Mucosa of descending colon (tissue), 3 donors: ENCODE results near the gene PLA2G4D. TPM values are rescaled to one million over a fixed set of nuclear protein-coding genes. Genes with fewer than 3 reads are reported as not detected.

Experiments used
- ATAC-seq: fragments of 200-7000 bp; cut with Tn5 transposase; one replicate; pipeline ENCODE4 v1.9.1; 2020; ENCODE audit warnings: mild to moderate bottlenecking, moderate library complexity
- DNase-seq, 3 donors: peaks; one replicate each; pipeline ENCODE4 v3.0.0-alpha.2; 2020
- H3K36me3 ChIP-seq: fragments of 200-600 bp; one replicate; pipeline ENCODE4 v1.8.0; 2021; ENCODE audit warnings: low read depth, mild to moderate bottlenecking
- H3K4me1 ChIP-seq: fragments of 200-600 bp; one replicate; pipeline ENCODE4 v1.8.0; 2021; ENCODE audit warnings: low read depth, mild to moderate bottlenecking
- H3K4me3 ChIP-seq: fragments of 200-600 bp; one replicate; pipeline ENCODE4 v1.8.0; 2021; ENCODE audit warnings: mild to moderate bottlenecking
- H3K9me3 ChIP-seq: fragments of 200-600 bp; one replicate; pipeline ENCODE4 v1.8.0; 2021; ENCODE audit warnings: mild to moderate bottlenecking
- intact Hi-C, 2 donors: fragments of 100-400 bp; cut with DNase I in 1 of 2; cut with micrococcal nuclease in 1 of 2; formaldehyde crosslinking; loops; one replicate each; pipeline versions ENCODE4 v1.11.0 to v1.11.1; 2022; cut with DNase I, micrococcal nuclease
- total RNA-seq, 3 donors: library from RNA; stranded (reverse); fragmentation: NEBNext Ultra II Directional in 2 of 3; extraction: Animal tissue kit (Norgen Biotek cat#: 25700) in 2 of 3; gene quantifications; one replicate each; pipeline versions ENCODE4 v1.2.1 to v1.2.4, GENCODE V29; 2021 to 2023
- TF ChIP-seq, protein P1 (sequence below): fragments of 200-600 bp; IDR thresholded peaks from one replicate; pipeline ENCODE4 v1.8.0; 2022; ENCODE audit warnings: antibody characterized with exemption, mild to moderate bottlenecking
- donor health status: DM: no; HTN: no; CAD: no; lungs with moderate emphysema.
- donor health status: DM: no; HTN: no; CAD: no.
- donor health status: DM: no; HTN: yes; CAD: no.

Gene PLA2G4D
- total RNA-seq, 3 donors from 2014 or later: 0.35 to 0.51 (median 0.49) TPM

- H3K4me1 ChIP-seq: peaks cover 7% of the 10 kb centered on the region
- TF ChIP-seq, protein P1, sequence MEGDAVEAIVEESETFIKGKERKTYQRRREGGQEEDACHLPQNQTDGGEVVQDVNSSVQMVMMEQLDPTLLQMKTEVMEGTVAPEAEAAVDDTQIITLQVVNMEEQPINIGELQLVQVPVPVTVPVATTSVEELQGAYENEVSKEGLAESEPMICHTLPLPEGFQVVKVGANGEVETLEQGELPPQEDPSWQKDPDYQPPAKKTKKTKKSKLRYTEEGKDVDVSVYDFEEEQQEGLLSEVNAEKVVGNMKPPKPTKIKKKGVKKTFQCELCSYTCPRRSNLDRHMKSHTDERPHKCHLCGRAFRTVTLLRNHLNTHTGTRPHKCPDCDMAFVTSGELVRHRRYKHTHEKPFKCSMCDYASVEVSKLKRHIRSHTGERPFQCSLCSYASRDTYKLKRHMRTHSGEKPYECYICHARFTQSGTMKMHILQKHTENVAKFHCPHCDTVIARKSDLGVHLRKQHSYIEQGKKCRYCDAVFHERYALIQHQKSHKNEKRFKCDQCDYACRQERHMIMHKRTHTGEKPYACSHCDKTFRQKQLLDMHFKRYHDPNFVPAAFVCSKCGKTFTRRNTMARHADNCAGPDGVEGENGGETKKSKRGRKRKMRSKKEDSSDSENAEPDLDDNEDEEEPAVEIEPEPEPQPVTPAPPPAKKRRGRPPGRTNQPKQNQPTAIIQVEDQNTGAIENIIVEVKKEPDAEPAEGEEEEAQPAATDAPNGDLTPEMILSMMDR: no peak
- H3K36me3 ChIP-seq: no peaks in the 10 kb centered on the region
- intact Hi-C loops: no loop called here
- H3K4me3 ChIP-seq: no peak overlapping the region
- peak; percentile 32 for ATAC-seq
- no peaks in the 10 kb centered on the region for H3K9me3 ChIP-seq
- DNase-seq: no peak
These were observed 61.0 kb downstream of the PLA2G4D start for GRCh38 chr15:42033214-42033873.

- peaks cover 2% of the 10 kb centered on the region for H3K4me1 ChIP-seq
- DNase-seq (no peak), ATAC-seq (no peak)
- TF ChIP-seq, protein P1: no peak
- H3K36me3 ChIP-seq: no peaks in the 10 kb centered on the region
- intact Hi-C loops: no loop called here
- no peaks in the 10 kb centered on the region for H3K9me3 ChIP-seq
- no peak overlapping the region for H3K4me3 ChIP-seq
These were observed 61.8 kb downstream of the PLA2G4D start for GRCh38 chr15:42032376-42033213.

DNA sequence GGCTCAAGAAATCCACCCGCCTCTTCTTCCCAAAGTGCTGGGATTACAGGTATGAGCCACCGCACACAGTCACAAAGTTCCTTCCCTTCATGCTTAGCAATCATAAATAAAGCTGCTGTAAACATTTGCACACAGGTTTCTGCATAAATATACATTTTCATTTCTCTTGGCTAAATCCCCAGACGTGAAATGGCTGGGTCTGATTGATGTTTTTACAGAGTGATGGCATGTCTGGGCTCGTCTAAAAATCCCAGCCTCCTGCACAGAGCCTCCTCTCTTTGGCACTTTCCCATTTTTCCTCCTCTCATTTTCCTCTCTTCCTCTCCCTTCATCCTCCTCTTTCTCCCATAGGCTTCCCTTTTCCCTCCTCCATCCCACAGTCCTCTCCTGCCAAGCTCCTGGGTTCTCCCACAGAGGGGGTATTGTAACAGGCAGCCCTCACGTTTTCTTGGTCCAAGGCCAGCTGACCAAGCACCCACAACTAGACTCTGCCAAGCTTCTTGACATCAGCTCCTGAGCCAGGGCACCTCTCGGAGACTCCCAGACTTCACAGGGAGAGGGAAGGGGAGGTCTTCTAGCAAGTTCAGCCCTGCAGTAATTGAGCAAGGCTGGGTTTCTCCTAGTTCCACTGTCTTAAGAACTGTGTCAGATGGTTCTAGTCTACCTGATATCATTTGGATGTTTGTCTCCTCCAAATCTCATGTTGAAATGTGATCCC is 63.0 kb downstream of the PLA2G4D start:
- intact Hi-C loops: no loop called here
- H3K4me3 ChIP-seq: no peak overlapping the region
- no peaks in the 10 kb centered on the region for H3K9me3 ChIP-seq
- TF ChIP-seq, protein P1: no peak
- H3K36me3 ChIP-seq: no peaks in the 10 kb centered on the region
- H3K4me1 ChIP-seq: no peaks in the 10 kb centered on the region
- ATAC-seq (no peak), DNase-seq (no peak)

DNA sequence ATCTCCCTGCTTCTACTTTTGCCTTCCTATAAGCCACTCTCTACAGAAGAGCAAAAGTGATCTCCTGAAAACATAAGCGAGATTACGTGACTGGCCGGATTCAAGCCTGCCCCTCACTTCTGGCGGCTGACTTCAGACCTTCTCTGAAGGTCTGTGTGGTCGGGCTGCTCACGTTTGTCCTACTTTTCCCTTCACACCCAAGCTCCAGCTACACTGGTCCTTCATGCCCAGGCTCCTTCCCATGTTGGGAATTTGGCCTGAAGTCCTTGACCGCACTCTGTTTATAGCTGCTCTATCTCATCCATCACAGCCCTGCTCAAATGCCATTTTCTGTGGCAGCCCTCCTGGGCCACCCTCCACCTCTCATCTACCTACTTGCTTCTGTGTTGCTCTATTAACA is 66.8 kb downstream of the PLA2G4D start:
- TF ChIP-seq, protein P1: no peak
- Histone ChIP-seq H3K36me3 (no peaks in the 10 kb centered on the region), H3K4me1 (no peaks in the 10 kb centered on the region), H3K4me3 (no peak overlapping the region), H3K9me3 (no peaks in the 10 kb centered on the region)
- no peak for DNase-seq
- ATAC-seq: no peak
- intact Hi-C loops: no loop called here

DNA sequence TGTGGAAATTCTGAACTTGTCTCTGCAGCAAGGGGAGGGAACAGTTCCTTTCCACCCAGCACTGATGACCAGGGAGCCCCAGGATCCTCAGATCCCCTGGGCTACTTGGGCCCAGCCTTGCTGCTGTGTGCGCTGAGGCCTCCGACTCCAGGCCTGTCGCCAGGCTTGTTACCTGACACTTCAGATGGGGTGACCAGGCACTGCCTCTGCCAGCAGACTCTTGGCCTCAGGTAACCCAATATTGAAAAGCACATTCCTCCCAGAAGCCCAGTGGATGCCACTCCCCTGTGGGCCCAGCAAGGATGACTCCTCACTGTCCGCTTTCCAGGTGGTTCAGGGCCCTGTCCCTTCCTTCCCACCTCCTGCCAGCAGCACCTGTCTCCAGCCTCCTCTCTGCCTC is 70.1 kb downstream of the PLA2G4D start:
- Histone ChIP-seq H3K4me3 (no peak overlapping the region), H3K4me1 (no peaks in the 10 kb centered on the region), H3K36me3 (no peaks in the 10 kb centered on the region), H3K9me3 (no peaks in the 10 kb centered on the region)
- ATAC-seq: no peak
- intact Hi-C loops: no loop called here
- TF ChIP-seq, protein P1: no peak
- no peak for DNase-seq
